Activated CD4-positive, CD25-positive, alpha-beta regulatory T cell treated with anti-CD3 and anti-CD28 coated beads, Interleukin-2, amount 50 U/mL, for 16 hours (primary cell): Measurements from ENCODE around the gene LRRC74B.
"Not testable (repeated sequence)": the region's sequence is repeated elsewhere in the genome, so short reads cannot be mapped to it uniquely, and the experiment has no call there.

Experiments used
- DNase-seq: peaks from one replicate; pipeline ENCODE4 v3.0.0-alpha.2; 2020; ENCODE audit warnings: low read depth, low spot score

The LRRC74B gene

GRCh38 chr22:21031545-21032036 lies 14.2 kb upstream of the LRRC74B start:
- DNase-seq: no peak

DNA sequence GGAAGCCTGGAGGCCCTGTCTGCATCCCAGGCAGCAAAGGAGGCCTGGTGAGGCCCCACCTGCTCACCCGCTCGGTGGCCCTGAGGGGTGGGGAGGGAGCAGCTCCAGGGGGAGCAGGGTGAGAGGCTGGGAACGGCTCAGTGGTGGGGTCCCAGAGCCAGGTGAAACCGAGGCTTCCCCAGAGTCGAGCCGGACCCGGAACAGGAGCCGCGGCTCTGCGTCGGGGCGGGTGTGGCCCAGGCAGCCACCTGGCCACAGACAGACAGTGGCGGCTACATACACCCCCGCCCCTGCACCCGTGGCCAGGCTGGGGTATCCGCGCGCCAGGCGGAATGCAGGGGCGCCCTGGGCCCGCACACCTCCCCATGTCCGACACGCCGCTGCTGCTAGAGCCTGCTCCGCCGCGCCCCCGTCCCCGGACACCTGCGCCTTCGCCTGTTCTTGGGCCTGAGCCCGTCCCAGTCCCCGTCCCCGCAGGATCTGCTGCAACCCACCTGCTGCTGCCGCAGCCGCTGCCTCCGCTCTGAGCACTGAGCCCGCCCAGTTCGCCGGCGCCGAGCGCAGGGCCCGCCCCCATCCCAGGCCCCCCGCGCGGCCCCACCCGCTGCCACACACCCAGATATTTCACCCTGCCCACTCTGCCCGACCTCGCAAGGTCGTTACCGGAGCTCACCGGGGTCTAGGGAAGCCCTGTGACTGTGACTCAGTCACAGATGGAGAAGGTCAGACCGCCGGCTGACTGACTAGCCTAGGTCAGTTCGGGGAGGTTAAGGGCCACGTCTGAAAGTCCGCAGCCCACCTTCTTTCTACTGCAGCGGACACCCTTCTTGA lies 13.5 kb upstream of the LRRC74B start, which contains the start of gene SLC7A4:
SLC7A4 (minus strand) TSS at position 525 of the 831 bp plus-strand sequence. CDS start 749 bp downstream, outside the sequence.
- no peak for DNase-seq

DNA sequence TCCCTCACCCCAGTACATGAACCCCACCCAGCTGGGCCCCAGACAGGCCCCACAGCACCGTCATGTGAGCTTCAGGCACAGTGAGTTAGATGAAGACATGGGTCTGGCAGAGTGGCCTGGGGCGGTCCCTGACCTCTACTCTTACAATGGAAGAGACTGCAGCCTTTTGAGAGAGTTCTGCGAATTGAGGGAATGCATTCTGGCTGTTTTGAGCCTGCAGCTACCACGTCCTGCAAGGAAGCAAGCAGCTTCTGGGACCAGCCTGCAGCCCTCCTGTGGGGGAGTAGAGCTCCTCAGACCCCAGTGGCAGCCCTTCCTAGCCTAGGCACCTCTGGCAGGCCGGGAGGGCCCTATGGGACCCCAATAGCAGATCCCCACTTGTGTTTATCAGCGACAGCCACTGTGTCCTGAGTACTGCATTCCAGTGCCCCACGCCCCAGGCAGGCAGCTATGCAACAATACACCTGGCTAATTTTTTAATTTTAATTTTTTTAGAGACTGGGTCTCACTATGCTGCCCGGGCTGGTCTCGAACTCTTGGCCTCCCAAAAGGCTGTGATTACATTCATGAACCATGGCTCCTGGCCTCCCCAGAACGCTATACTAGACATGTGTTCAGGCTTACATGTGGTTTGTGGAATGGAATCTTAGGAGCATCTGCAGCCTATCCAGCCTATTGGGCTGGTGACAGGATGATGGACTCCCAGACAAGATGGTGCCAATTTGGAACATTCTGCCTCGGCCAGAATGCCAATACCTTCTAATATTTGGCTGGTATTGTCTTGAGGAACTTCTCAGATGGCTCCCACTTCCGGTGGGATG lies 12.7 kb upstream of the LRRC74B start:
- no peak for DNase-seq

DNA sequence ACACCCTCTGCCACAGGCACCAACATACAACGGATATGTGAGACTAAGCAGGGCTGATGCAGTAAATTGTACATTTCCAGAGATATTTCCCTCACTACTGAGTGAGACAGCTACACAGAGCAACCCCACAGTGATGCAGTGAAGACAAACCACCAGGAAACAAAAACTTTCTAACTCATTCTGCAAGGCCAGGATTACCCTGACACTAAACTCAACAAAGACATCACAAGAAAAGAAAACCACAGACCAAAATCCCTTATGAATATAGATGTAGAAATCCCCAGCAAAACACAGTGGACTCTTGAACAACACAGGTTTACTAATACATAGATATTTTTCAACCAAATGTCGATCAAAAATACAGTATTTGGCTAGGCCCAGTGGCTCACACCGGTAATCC lies 11.9 kb upstream of the LRRC74B start:
- no peak for DNase-seq

DNA sequence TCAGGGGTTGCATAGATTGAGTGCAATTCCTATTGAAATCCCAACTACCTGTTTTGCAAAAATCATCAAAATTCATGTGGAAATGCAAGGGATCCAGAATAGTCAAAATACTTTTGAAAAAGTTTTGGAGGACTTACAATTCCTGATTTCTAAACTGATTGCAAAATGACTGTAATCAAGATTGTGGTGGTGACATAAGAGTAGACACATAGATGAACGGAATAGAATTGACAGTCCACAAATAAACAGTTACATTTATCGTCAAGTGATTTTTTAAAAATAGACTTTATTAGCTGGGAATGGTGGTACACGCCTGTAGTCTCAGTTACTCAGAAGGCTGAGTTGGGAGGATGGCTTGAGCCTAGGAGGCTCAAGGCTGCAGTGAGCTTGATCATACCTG lies 10.8 kb upstream of the LRRC74B start:
- no peak for DNase-seq

DNA sequence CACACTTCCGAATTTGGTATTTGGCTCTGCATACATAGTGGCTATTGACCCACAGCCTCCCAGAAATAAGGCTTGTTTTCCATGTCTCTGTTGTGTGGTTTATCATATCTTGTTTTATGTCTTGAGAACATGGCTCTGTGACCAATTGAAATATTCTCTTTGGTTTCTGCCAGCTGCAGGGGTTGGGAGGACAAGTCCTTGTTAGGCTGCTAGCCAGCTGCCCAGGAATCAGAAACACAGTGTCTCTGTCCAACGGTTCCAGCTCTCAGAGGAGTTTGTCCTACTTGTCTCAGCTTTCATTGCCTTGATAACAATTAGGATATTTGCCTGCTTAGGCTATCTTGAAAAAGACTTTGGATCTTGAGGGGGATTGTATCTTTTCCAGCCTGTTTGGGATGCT lies 7.3 kb upstream of the LRRC74B start:
- DNase-seq: no peak

- DNase-seq: not testable (repeated sequence)
These were observed 6.6 kb upstream of the LRRC74B start for GRCh38 chr22:21039158-21039557.

- no peak for DNase-seq
These were observed 3.8 kb upstream of the LRRC74B start for GRCh38 chr22:21041937-21042336.

GRCh38 chr22:21042978-21043859 lies 2.5 kb upstream of the LRRC74B start:
- no peak for DNase-seq

DNA sequence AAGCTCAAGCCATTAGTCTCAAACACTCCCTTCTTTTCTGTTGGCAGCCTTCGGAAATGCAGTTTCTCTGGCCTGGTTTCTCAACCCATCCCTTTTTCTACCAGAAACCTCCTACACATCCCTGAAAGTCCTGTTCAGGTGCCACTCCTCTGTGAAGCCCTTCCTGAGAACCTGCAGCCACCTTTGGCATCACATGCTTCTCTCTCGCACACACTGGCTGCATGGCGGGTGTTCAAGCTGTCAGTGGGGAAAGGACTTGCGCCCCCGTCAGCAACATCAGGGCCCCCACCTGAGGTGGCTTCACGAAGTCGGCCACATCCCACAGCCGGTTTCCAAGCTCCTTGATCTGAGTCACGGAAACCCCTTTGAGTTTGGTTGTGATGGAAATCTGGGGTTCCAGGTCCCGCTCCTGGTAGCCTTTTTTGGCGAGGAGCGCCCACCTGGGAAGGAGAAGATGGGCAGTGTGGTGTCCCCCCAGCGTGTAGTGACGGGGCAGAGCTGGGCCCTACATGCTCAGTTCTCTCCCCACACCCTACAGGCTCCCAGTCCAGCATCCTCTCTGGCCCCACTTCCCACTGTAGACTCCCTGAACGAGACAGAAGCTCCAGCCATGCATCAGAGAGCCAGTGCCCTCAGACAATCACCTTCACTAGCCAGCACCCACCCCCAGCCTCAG lies 1.7 kb upstream of the LRRC74B start:
- no peak for DNase-seq

DNA sequence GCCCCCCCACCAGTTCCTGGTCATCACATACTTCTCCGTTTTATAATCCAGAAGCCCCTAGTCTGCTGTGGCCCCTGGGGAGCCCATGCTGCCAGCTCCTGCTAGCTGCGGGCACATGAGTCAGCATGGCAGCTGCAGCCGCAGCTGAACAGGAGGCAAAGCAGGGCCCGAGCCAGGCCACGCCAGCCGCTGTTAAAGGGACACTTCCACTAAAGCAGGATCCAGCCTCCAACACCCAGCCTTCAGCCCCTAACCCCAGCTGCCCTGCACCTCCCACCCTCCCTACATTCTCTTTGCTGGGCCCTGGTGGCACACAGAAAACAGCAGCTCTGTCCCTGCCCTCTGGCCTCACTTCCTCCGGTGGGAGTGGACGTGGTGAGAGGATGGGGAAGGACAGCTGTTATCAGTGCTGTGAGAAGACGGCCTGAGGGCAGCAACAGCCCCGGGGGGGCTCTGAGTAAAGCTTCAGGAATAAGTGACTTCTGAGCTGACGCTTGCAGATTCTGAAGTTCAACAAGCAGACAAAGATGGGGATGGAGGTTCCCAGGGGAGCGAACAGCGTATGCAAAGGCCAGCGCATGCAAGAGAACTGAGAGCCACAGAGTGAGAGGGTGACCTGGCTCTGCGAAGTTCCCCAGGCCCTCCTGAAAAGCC lies 688 bp upstream of the LRRC74B start:
- DNase-seq: no peak

- DNase-seq: no peak
These were observed 1.4 kb downstream of the LRRC74B start for GRCh38 chr22:21047035-21047661.

GRCh38 chr22:21047730-21048129 lies 2.0 kb downstream of the LRRC74B start:
- no peak for DNase-seq

DNA sequence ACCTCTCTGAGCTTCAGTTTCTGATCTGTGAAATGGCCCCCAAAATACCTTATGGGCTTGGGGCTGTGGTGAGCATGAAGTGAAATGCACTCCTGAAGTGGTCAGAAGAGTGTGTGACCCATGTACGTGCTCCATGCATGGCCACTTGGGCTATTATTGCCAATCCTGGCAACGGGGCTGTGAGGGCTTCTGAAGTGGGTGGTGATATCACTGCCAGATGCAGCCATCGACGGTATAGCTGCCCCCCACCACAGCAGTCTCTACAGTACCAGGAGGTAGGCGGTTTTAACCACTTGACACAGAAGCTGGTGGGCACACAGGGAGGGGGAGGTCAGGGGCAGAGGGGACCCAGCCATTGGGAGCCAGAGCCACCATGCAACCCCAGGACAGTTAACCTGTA lies 2.7 kb downstream of the LRRC74B start:
- DNase-seq: not testable (repeated sequence)

GRCh38 chr22:21048965-21049364 lies 3.2 kb downstream of the LRRC74B start:
- DNase-seq: not testable (repeated sequence)

- DNase-seq: no peak
These were observed 5.5 kb downstream of the LRRC74B start for GRCh38 chr22:21051145-21051830.

DNA sequence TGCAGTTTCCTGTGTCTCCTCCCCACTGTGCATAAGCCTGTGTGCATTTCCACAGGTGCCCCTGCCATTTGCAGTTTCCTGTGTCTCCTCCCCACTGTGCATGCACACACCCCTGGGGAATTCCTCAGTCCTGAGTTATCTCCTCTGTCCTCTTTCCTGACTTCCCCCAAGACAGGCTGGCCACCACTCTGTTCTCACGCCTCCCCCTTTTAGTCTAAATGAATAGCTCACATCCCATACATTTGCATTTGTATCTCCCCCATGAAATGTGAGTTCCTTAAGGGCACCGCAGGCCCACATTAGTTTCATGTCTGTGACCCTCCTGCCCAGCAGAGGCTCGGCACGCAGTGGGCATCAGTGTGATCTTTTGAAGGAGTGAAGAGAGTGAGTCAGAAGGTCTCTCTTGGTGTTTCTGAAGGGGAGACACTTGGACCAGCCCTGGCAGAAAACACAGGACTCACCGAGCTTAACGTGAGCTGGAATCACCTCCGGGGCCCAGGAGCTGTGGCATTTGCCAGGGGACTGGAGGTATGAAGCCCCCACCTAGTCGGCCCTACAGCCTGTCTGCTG lies 6.2 kb downstream of the LRRC74B start:
- no peak for DNase-seq

- no peak for DNase-seq
These were observed 7.1 kb downstream of the LRRC74B start for GRCh38 chr22:21052715-21053459.
